HFFc6 (cell line): ENCODE measurements around the gene EFCAB6. TPM values are rescaled to one million over a fixed set of nuclear protein-coding genes. Genes with fewer than 3 reads are reported as not detected.

ENCODE experiments used
- DNase-seq: peaks from one replicate; pipeline ENCODE4 v3.0.0-alpha.2; 2018
- H3K27ac Mint-ChIP-seq: 2 replicates; pipeline ENCODE4 v1.8.0; 2020; ENCODE audit warnings: mild to moderate bottlenecking, mixed read lengths
- H3K27me3 Mint-ChIP-seq: 2 replicates; pipeline ENCODE4 v1.8.0; 2021; ENCODE audit warnings: mild to moderate bottlenecking, moderate library complexity, mixed read lengths; ENCODE audit not compliant: insufficient read depth
- H3K36me3 Mint-ChIP-seq: 2 replicates; pipeline ENCODE4 v1.8.0; 2021; ENCODE audit warnings: low read depth, mixed read lengths
- H3K4me1 Mint-ChIP-seq: 2 replicates; pipeline ENCODE4 v1.8.0; 2020; ENCODE audit warnings: low read depth, mixed read lengths
- H3K4me3 Mint-ChIP-seq: 2 replicates; pipeline ENCODE4 v1.8.0; 2020; ENCODE audit warnings: mild to moderate bottlenecking, moderate library complexity, mixed read lengths
- H3K9me3 Mint-ChIP-seq: 2 replicates; pipeline ENCODE4 v1.8.0; 2020; ENCODE audit warnings: mild to moderate bottlenecking, mixed read lengths
- CTCF ChIP-seq: fragments of 200-600 bp; sonication (generic); IDR thresholded peaks from 2 replicates; pipeline ENCODE4 v1.5.0; 2021; ENCODE audit warnings: antibody characterized with exemption, mild to moderate bottlenecking
- total RNA-seq, 6 experiments: library from RNA; stranded (reverse); fragmentation: NEBNext Ultra II Directional; extraction: Animal tissue kit (Norgen Biotek cat#: 25700); gene quantifications; 2 replicates in 1 of 6; 3 replicates in 5 of 6; pipeline ENCODE4 v1.2.3, GENCODE V29; 2021

EFCAB6 gene
- total RNA-seq, 6 experiments from 2014 or later, result 0.33 to 0.95 (median 0.64) TPM

GRCh38 chr22:43591380-43591779, 220.7 kb downstream of the EFCAB6 start:
- no peak for DNase-seq
- H3K4me3 Mint-ChIP-seq, result no peak overlapping the region
- H3K4me1 Mint-ChIP-seq, result no peaks in the 10 kb centered on the region
- TF ChIP-seq CTCF, result no peak
- no peak overlapping the region for H3K27ac Mint-ChIP-seq
- peaks cover 2% of the 10 kb centered on the region; the same call in 1 of the 2 replicates for H3K27me3 Mint-ChIP-seq
- H3K9me3 Mint-ChIP-seq, result peaks cover 87% of the 10 kb centered on the region
- 0 out of 2 replicates have a peak, but pooled peaks cover 14% of the 10 kb centered on the region for H3K36me3 Mint-ChIP-seq

GRCh38 chr22:43587574-43587973, 224.5 kb downstream of the EFCAB6 start:
- Mint-ChIP-seq H3K27me3 (no peaks in the 10 kb centered on the region), H3K9me3 (peaks cover 86% of the 10 kb centered on the region), H3K36me3 (peaks cover 14% of the 10 kb centered on the region; the same call in 1 of the 2 replicates), H3K4me1 (no peaks in the 10 kb centered on the region), H3K4me3 (no peak overlapping the region), H3K27ac (no peak overlapping the region)
- no peak for TF ChIP-seq CTCF
- DNase-seq, result no peak

- no peak for TF ChIP-seq CTCF
- Mint-ChIP-seq H3K4me3 (no peak overlapping the region), H3K9me3 (peaks cover 70% of the 10 kb centered on the region), H3K27ac (no peak overlapping the region), H3K36me3 (peaks cover 20% of the 10 kb centered on the region), H3K4me1 (no peaks in the 10 kb centered on the region), H3K27me3 (peaks cover 2% of the 10 kb centered on the region; the same call in 1 of the 2 replicates)
- DNase-seq, result no peak
Observed at GRCh38 chr22:43583501-43583900, 228.6 kb downstream of the EFCAB6 start.

GRCh38 chr22:43582394-43582793, 229.7 kb downstream of the EFCAB6 start:
- TF ChIP-seq CTCF, result no peak
- peaks cover 2% of the 10 kb centered on the region; the same call in 1 of the 2 replicates for H3K27me3 Mint-ChIP-seq
- no peak overlapping the region for H3K27ac Mint-ChIP-seq
- no peak for DNase-seq
- peaks cover 63% of the 10 kb centered on the region for H3K9me3 Mint-ChIP-seq
- H3K4me3 Mint-ChIP-seq, result no peak overlapping the region
- H3K4me1 Mint-ChIP-seq, result no peaks in the 10 kb centered on the region
- peaks cover 20% of the 10 kb centered on the region for H3K36me3 Mint-ChIP-seq

- H3K9me3 Mint-ChIP-seq, result peaks cover 52% of the 10 kb centered on the region
- no peak overlapping the region for H3K27ac Mint-ChIP-seq
- no peak for DNase-seq
- H3K36me3 Mint-ChIP-seq, result peaks cover 20% of the 10 kb centered on the region
- H3K4me3 Mint-ChIP-seq, result no peak overlapping the region
- no peak for TF ChIP-seq CTCF
- peaks cover 2% of the 10 kb centered on the region; the same call in 1 of the 2 replicates for H3K27me3 Mint-ChIP-seq
- H3K4me1 Mint-ChIP-seq, result no peaks in the 10 kb centered on the region
Observed at GRCh38 chr22:43580271-43580750, 231.8 kb downstream of the EFCAB6 start.

- H3K27me3 Mint-ChIP-seq, result peaks cover 3% of the 10 kb centered on the region
- peaks cover 52% of the 10 kb centered on the region for H3K9me3 Mint-ChIP-seq
- DNase-seq, result no peak
- no peak for TF ChIP-seq CTCF
- H3K36me3 Mint-ChIP-seq, result peaks cover 5% of the 10 kb centered on the region; the same call in 1 of the 2 replicates
- H3K4me1 Mint-ChIP-seq, result no peaks in the 10 kb centered on the region
- no peak overlapping the region for H3K27ac Mint-ChIP-seq
- H3K4me3 Mint-ChIP-seq, result no peak overlapping the region
Observed at GRCh38 chr22:43574738-43575137, 237.4 kb downstream of the EFCAB6 start.
